OCI-LY3 (cell line): ENCODE results near the gene IMMP2L.

Experiments
- H2AFZ ChIP-seq: fragments of 200-600, 300-600 bp; shearing (Covaris generic); 2 replicates; pipeline ENCODE4 v1.6.0; 2014; ENCODE audit warnings: antibody characterized with exemption, low read depth, low read length
- H3K27ac ChIP-seq: fragments of 200-600, 300-600 bp; sonication (generic); 2 replicates; pipeline ENCODE4 v1.5.1; 2014; ENCODE audit warnings: mild to moderate bottlenecking, low read length, moderate library complexity, mixed read lengths
- H3K27me3 ChIP-seq: fragments of 200-600, 300-600 bp; sonication (generic); 2 replicates; pipeline ENCODE4 v1.6.1; 2014; ENCODE audit warnings: low read depth, low read length, mixed read lengths
- H3K36me3 ChIP-seq: fragments of 200-600, 300-600 bp; sonication (generic); replicated peaks from 2 replicates; pipeline ENCODE3; 2014; ENCODE audit warnings: low read depth, low read length, mixed read lengths
- H3K4me1 ChIP-seq: fragments of 300-600, 200-600 bp; sonication (generic); 2 replicates; pipeline ENCODE4 v1.6.1; 2014; ENCODE audit warnings: low read length, mixed read lengths
- H3K4me2 ChIP-seq: fragments of 200-600, 300-600 bp; sonication (generic); 2 replicates; pipeline ENCODE4 v1.6.1; 2014; ENCODE audit warnings: low read length, mixed read lengths
- H3K4me3 ChIP-seq: fragments of 300-600, 200-600 bp; sonication (generic); 2 replicates; pipeline ENCODE4 v1.5.1; 2014; ENCODE audit warnings: antibody characterized with exemption, mild to moderate bottlenecking, low read length, moderate library complexity
- H3K79me2 ChIP-seq: fragments of 300-600, 200-600 bp; shearing (Covaris generic); 2 replicates; pipeline ENCODE4 v1.6.1; 2014; ENCODE audit warnings: mild to moderate bottlenecking, low read length, mixed read lengths
- H3K9ac ChIP-seq: fragments of 300-600, 200-600 bp; shearing (Covaris generic); 2 replicates; pipeline ENCODE4 v1.6.0; 2014; ENCODE audit warnings: mild to moderate bottlenecking, low read length, moderate library complexity
- H3K9me3 ChIP-seq: fragments of 200-600, 300-600 bp; shearing (Covaris generic); 2 replicates; pipeline ENCODE4 v1.6.1; 2014; ENCODE audit warnings: low read length, mixed read lengths; ENCODE audit not compliant: insufficient read depth
- H4K20me1 ChIP-seq: fragments of 200-600, 300-600 bp; sonication (generic); 2 replicates; pipeline ENCODE4 v1.6.1; 2016; ENCODE audit warnings: low read length, mixed read lengths; ENCODE audit not compliant: insufficient read depth
- CTCF ChIP-seq: fragments of 200-600, 300-600 bp; sonication (generic); IDR thresholded peaks from 2 replicates; pipeline ENCODE4 v1.5.1; 2014; ENCODE audit warnings: antibody characterized with exemption, low read length, low read depth
- EZH2phosphoT487 ChIP-seq: fragments of 200-600 bp; shearing (Covaris generic); IDR thresholded peaks from 2 replicates; pipeline ENCODE4 v1.6.1; 2018; ENCODE audit warnings: antibody characterized with exemption, mixed run types, low read depth

The IMMP2L gene

GRCh38 chr7:110760341-110760740, 802.0 kb downstream of the IMMP2L start:
- no peaks in the 10 kb centered on the region for H3K4me1 ChIP-seq
- H3K9me3 ChIP-seq = no peaks in the 10 kb centered on the region
- H3K27me3 ChIP-seq = no peaks in the 10 kb centered on the region
- H3K36me3 ChIP-seq = no peaks in the 10 kb centered on the region
- no peak overlapping the region for H3K4me3 ChIP-seq
- no peak overlapping the region for H3K27ac ChIP-seq
- H3K9ac ChIP-seq = no peak overlapping the region
- H2AFZ ChIP-seq = no peak overlapping the region
- no peaks in the 10 kb centered on the region for H4K20me1 ChIP-seq
- H3K79me2 ChIP-seq = no peaks in the 10 kb centered on the region
- TF ChIP-seq EZH2phosphoT487 = no peak
- TF ChIP-seq CTCF = no peak
- H3K4me2 ChIP-seq = no peak overlapping the region

- H3K27me3 ChIP-seq = no peaks in the 10 kb centered on the region
- no peak overlapping the region for H2AFZ ChIP-seq
- H3K9ac ChIP-seq = no peak overlapping the region
- H4K20me1 ChIP-seq = no peaks in the 10 kb centered on the region
- no peak overlapping the region for H3K4me3 ChIP-seq
- H3K4me2 ChIP-seq = no peak overlapping the region
- H3K36me3 ChIP-seq = no peaks in the 10 kb centered on the region
- no peak overlapping the region for H3K27ac ChIP-seq
- no peaks in the 10 kb centered on the region for H3K4me1 ChIP-seq
- H3K79me2 ChIP-seq = no peaks in the 10 kb centered on the region
- H3K9me3 ChIP-seq = no peaks in the 10 kb centered on the region
- TF ChIP-seq CTCF = no peak
- no peak for TF ChIP-seq EZH2phosphoT487
Observed at GRCh38 chr7:110759069-110759468, 803.2 kb downstream of the IMMP2L start.

GRCh38 chr7:110754649-110755048, 807.6 kb downstream of the IMMP2L start:
- Histone ChIP-seq H3K27ac (no peak overlapping the region), H3K9ac (no peak overlapping the region), H3K4me2 (no peak overlapping the region), H3K9me3 (no peaks in the 10 kb centered on the region), H4K20me1 (no peaks in the 10 kb centered on the region), H2AFZ (no peak overlapping the region), H3K79me2 (no peaks in the 10 kb centered on the region), H3K36me3 (no peaks in the 10 kb centered on the region), H3K4me1 (no peaks in the 10 kb centered on the region), H3K27me3 (no peaks in the 10 kb centered on the region), H3K4me3 (no peak overlapping the region)
- no peak for TF ChIP-seq EZH2phosphoT487
- no peak for TF ChIP-seq CTCF

GRCh38 chr7:110750931-110751605, 811.2 kb downstream of the IMMP2L start:
- Histone ChIP-seq H3K9ac (no peak overlapping the region), H3K27me3 (no peaks in the 10 kb centered on the region), H3K27ac (no peak overlapping the region), H3K4me1 (no peaks in the 10 kb centered on the region), H3K4me3 (no peak overlapping the region), H4K20me1 (no peaks in the 10 kb centered on the region), H3K4me2 (no peak overlapping the region), H3K9me3 (no peaks in the 10 kb centered on the region), H3K79me2 (no peaks in the 10 kb centered on the region), H3K36me3 (no peaks in the 10 kb centered on the region), H2AFZ (no peak overlapping the region)
- TF ChIP-seq CTCF (no peak), EZH2phosphoT487 (no peak)
